Skin of body (tissue), 2 donors: ENCODE data around the gene FYCO1. TPM values are rescaled to one million over a fixed set of nuclear protein-coding genes. Genes with fewer than 3 reads are reported as not detected.
A peak's percentile ranks its signal among the peaks of the same experiment; 100 is the strongest.

Experiments
- DNase-seq: peaks from one replicate; lab custom pipeline; 2025; lab: John Stamatoyannopoulos, UW
- total RNA-seq: library from RNA; depleted of rRNA; stranded (reverse); fragments of >200 nt; gene quantifications from one replicate; pipeline ENCODE4 v1.2.3, GENCODE V29; 2014

The FYCO1 gene
- total RNA-seq, 1 donor from 2014 or later, result 22.9 TPM

GRCh38 chr3:45965253-45965652, 30.4 kb downstream of the FYCO1 start:
- DNase-seq, result no peak

GRCh38 chr3:45964139-45964538, 31.5 kb downstream of the FYCO1 start:
- DNase-seq, result no peak

- no peak for DNase-seq
These were observed 33.6 kb downstream of the FYCO1 start for GRCh38 chr3:45962033-45962432.

GRCh38 chr3:45960289-45960688, 35.3 kb downstream of the FYCO1 start:
- DNase-seq, result no peak

- DNase-seq, result no peak
These were observed 36.4 kb downstream of the FYCO1 start for GRCh38 chr3:45959201-45959600.

DNA sequence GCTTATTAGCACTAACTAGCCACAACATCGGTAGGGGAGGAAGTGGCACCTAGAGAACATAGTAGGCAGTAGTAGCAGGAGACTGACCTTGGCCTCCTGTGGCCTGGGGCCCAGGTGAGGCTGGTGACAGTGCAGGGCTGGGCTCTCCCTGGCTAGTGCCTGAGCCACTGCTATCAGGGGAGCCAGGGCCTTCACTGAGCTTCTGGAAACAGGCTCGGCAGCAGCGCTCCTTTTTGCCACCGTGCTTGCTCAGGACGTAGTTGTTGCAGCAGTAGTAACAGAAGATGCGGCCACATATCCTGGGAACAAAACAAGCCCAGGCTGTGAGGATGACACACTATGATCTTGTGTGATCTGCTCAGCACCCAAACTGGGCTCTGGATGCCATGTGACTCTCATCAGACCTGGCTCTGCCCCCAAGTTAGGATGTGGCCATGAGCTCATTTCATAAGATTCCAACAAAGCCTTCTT, 37.3 kb downstream of the FYCO1 start:
- no peak for DNase-seq

DNA sequence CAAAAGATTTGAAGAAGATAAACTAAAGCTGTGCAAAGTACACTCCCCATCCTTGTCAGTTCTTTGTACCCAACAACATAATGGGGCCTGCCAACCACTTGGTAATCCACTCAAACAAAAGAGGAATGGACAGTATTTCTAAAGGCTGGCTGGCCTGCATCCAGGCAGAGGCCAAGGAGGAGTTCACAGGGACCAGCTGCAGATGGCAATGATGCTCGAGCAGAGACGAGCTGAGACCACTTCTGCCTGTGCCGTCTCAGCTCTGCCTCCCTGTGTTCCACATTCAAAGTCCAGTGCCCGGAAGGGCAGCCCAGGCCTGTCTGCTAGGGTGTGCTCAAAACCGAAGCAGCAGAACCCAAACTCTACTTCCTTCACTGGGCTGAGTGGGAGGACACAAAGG, 38.0 kb downstream of the FYCO1 start:
- DNase-seq, result no peak

- no peak for DNase-seq
These were observed 39.9 kb downstream of the FYCO1 start for GRCh38 chr3:45955706-45956105.

- no peak for DNase-seq
These were observed 40.5 kb downstream of the FYCO1 start for GRCh38 chr3:45955017-45955647.

GRCh38 chr3:45954306-45954705, 41.3 kb downstream of the FYCO1 start:
- DNase-seq, result no peak

- no peak for DNase-seq
These were observed 42.1 kb downstream of the FYCO1 start for GRCh38 chr3:45953536-45953935.

- DNase-seq, result no peak
These were observed 43.2 kb downstream of the FYCO1 start for GRCh38 chr3:45952456-45952855.

DNA sequence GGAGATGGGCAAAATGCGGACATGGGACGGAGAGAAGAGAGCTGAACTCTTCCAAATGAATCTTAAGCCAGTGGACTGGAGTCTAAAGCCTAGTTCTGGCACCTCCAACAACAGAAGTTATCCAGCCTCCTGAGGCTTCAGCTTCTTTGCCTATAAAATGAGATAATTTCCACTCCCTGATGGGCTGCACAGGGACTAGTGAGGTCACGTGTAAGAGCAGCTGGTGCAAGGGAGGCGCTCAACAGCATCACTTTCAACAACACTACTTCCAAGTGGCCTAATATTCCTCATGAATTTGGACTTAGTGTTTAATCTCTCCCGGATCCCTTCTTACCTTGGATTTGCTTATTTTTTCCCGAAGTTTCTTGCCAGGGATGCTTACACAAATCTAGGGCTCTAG, 43.7 kb downstream of the FYCO1 start:
- no peak for DNase-seq

DNA sequence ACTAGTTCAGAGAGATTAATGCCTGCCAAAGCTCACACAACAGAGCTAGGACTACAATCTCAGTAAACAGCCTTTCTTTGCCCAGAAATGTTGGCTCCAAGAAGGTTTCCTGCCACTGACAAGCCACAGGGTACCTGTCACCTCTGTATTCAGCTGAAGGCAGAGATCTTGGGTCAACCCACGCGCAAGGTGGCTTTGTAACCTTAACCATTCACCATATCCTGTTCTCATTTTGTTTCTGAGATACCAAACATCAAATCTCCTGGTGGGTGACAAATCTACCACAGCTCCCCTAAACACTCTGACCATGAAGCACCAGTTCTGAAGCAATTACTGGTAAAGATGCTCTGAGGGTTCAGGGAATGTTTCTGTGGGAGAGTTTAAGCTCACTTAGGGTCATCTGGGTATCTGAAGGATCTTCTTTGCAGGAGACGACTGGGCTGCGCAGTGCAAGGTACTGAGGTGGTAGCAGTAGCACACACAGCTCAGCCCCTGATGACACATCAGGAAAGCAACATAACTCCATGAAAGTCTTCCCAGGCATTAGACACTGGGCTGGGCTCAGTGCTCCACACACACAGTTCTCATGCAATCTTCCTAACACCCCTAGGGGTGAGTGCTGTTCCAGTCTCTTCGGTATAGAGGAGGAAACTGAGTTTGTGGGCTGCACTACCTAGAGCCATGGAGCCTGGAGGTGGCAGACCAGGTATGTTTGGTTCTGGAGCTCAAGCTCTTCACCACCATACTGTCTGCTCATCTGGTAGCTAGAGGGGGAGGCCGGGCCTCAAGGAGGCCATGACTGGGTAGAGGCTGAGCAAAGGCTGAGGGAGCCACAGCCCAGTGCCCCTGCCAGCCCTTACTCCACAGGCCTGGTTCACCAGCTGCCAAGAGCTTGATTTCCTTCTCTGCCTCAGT, 44.7 kb downstream of the FYCO1 start:
- DNase-seq, result no peak

- DNase-seq, result no peak
These were observed 45.5 kb downstream of the FYCO1 start for GRCh38 chr3:45950131-45950530.

DNA sequence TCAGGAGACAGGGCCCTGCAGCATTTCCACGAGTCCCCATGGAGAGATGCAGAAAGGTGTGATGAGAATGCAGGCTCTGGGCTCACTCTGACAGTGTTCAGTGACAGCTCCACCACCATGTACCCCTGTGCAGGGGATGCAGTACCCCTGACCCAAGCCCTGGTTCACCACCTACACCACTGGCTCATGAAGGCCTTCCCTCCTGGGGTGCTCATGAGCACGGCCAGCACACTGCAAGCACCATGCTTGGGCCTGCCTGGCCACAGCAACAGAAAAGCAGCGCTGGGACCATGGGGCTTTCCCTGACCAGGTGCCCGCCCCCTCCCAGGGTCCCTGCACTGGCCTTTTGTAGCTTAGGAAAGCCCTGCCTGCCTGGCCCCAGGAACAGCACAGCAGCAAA, 46.2 kb downstream of the FYCO1 start:
- DNase-seq, result no peak

DNA sequence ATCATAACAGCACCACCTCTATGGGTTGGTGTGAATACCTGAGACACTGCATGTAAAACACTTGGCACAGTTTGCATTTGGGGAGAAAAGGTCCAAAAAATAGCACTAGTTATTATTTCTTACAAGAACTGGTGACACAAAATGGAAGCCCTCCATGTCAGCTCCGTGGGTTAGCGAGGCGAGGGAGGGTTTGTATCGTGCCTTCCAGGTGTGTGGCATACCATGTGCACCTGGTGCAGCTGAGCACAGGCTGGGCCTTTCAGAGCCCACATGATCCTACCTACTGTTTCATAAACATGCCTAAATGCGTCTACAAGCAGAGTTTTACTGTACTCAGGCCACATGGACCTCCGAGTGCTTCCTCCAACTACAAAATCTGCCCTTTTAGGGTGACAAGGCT, 46.7 kb downstream of the FYCO1 start:
- no peak for DNase-seq

DNA sequence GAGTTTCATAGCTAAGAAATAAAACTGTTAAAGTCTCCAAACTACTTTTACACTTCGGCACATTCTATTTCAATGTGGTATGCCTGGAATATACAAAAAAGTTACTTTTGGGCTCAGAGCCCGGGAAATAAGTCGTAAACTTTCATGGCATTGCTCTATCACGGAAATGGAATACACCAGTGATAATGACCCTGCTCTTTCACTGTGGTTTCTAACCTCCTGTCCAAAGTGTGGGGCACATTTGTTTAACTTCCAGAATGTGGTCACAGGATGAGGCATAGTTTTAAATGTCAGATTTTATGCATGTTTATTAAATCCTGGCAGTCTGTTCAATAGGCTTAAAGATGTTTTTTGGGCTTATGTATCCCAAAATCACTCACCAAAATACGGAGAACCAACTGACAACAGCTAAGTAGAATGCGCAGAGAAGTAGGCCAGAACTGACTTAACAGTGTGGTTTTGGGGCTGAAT, 47.3 kb downstream of the FYCO1 start:
- DNase-seq, result peak; percentile 70

- no peak for DNase-seq
These were observed 48.3 kb downstream of the FYCO1 start for GRCh38 chr3:45947361-45947760.

DNA sequence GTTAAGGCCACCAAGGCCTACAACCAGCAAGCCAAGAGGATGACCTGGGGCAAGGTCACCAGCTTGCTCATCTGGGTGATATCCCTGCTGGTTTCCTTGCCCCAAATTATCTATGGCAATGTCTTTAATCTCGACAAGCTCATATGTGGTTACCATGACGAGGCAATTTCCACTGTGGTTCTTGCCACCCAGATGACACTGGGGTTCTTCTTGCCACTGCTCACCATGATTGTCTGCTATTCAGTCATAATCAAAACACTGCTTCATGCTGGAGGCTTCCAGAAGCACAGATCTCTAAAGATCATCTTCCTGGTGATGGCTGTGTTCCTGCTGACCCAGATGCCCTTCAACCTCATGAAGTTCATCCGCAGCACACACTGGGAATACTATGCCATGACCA, 48.7 kb downstream of the FYCO1 start:
- no peak for DNase-seq

DNA sequence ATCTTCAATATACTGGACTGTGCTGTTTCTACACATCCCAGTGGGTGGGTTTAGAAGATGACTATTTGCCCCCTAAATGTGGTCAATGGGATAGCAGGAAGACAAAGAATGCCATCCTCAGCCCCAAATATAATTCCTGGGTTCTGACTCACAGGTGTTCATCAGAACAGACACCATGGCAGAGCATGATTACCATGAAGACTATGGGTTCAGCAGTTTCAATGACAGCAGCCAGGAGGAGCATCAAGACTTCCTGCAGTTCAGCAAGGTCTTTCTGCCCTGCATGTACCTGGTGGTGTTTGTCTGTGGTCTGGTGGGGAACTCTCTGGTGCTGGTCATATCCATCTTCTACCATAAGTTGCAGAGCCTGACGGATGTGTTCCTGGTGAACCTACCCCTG, 49.3 kb downstream of the FYCO1 start:
- DNase-seq, result no peak

DNA sequence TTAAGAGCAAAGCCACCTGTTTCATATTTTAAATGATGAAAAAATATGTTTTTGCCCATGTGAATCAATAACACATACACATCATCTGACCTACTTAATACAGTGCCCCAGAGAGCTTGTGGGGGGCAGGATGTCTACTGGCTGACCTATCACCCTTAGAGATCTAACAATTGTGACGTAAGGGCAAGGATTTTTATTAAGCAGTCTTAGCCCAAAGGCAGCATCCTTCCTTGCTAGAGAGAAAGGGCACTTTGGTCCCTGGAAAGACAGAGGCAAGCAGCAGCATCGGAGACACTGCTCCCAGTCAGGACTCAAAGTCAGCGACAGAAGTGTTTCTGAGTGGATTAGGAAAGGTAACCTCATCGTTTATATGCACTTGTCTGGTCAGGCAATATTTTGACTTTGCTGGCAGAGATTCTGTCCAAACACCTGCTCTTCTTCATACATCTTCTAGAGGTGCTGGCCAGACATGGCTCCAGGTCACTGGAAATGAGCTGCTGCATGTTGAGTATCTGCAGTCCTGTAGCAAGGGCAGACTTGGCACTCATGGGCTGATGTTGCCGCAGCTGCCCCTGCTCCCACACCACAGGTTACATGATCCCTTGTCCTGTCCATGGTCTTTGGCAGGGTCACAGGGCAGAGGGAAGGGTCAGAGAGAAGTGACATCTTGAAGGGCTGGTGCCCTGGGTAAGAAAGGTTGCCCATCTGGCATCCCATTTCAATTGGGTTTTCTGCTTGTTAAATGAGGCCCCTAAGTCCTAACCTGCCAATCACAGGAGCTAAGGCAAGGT, 50.6 kb downstream of the FYCO1 start:
- no peak for DNase-seq
